Measurements from ENCODE around the gene CYP4A11.
"Not testable (repeated sequence)": the region's sequence is repeated elsewhere in the genome, so short reads cannot be mapped to it uniquely, and the experiment has no call there.

Gene CYP4A11

GRCh38 chr1:46927249-46927835, 13.9 kb downstream of the CYP4A11 start:
- no peak for DNase-seq

- no peak for DNase-seq
Observed at GRCh38 chr1:46910790-46911189, 30.5 kb downstream of the CYP4A11 start.

GRCh38 chr1:46903481-46903880, 37.8 kb downstream of the CYP4A11 start:
- no peak for DNase-seq

GRCh38 chr1:46900401-46900800, 40.9 kb downstream of the CYP4A11 start:
- DNase-seq, result no peak

DNA sequence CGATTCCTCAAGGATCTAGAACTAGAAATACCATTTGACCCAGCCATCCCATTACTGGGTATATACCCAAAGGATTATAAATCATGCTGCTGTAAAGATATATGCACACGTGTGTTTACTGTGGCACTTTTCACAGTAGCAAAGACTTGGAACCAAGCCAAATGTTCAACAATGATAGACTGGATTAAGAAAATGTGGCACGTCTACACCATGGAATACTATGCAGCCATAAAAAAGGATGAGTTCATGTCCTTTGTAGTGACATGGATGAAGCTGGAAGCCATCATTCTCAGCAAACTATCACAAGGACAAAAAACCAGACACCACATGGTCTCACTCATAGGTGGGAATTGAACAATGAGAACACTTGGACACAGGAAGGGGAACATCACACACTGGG, 59.6 kb downstream of the CYP4A11 start:
- DNase-seq, result not testable (repeated sequence)

All from amygdala (tissue), 56 donors.